Upper lobe of left lung (tissue), 4 donors: ENCODE measurements around the gene MINDY1.

Source experiments
- POLR2A ChIP-seq, 4 donors: fragments of 450-650 bp; IDR thresholded peaks; one replicate each; pipeline ENCODE4 v1.5.1; 2016 to 2017; ENCODE audit warnings: antibody characterized with exemption in 4 of 4, mild to moderate bottlenecking in 2 of 4
- POLR2AphosphoS5 ChIP-seq, 2 donors: sonication (generic); formaldehyde crosslinking; IDR thresholded peaks; one replicate each; pipeline ENCODE4 v1.5.1; 2017; ENCODE audit warnings: antibody characterized with exemption in 2 of 2

DNA sequence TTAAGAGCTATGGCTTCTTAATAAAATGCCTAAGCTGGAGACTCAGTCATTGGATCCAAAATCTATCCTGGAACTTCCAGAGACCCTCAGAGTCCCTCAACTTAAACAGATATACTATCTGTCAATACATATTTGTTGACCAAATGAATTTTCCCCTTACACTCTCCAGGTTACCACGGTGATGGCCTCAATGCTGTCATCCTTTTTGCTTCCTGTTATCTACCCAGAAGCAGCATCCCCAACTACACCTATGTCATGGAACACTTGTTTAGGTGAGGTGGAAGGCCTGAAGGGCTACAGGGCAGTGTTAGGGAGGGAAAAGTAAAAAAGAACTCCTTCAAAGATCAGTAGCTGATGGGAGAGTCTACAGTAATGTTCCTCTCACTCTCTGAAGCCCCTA, 36.5 kb upstream of the MINDY1 start:
- TF ChIP-seq POLR2AphosphoS5 (IDR thresholded peaks at IDR 0.05), result no peak
- TF ChIP-seq POLR2A (IDR thresholded peaks at IDR 0.05), result no peak
